ENCODE results near the gene UGT2A1. TPM values are rescaled to one million over a fixed set of nuclear protein-coding genes. Genes with fewer than 3 reads are reported as not detected.

UGT2A1 gene
- total and polyA plus RNA-seq, 2 of the 4 experiments (the other 2 are of a cell fraction): not detected

GRCh38 chr4:69601065-69601464 lies 52.0 kb downstream of the UGT2A1 start:
- Histone ChIP-seq H4K8ac (ENCODE audit: low read depth in 2 of 2, low read length in 2 of 2) (no peak overlapping the region), H2BK20ac (ENCODE audit: low read depth, low read length) (no peak overlapping the region), H4K20me1 (ENCODE audit: insufficient read depth, low read length) (no peaks in the 10 kb centered on the region), H2BK5ac (ENCODE audit: low read depth, low read length, poor library complexity, severe bottlenecking) (no peak overlapping the region), H3K9me3 (ENCODE audit: control insufficient read depth, insufficient read depth, low read length) (no peaks in the 10 kb centered on the region), H2AFZ (replicated peaks; ENCODE audit: low read length, poor library complexity) (no peak overlapping the region), H2BK120ac (ENCODE audit: low read depth, low read length) (no peak overlapping the region), H3K36me3 (ENCODE audit: control insufficient read depth, insufficient read depth, low read length) (no peaks in the 10 kb centered on the region), H2AK5ac (ENCODE audit: low read depth, low read length) (no peak overlapping the region), H4K5ac (ENCODE audit: low read depth, low read length) (no peak overlapping the region), H4K91ac (ENCODE audit: insufficient read depth, low read depth, low read length) (no peak overlapping the region), H3K14ac (replicated peaks; ENCODE audit: low read depth, low read length) (no peak overlapping the region), H3K9ac (ENCODE audit: low read depth, low read length) (no peak overlapping the region), H2BK15ac (ENCODE audit: low read depth, low read length) (no peak overlapping the region), H3K4me2 (ENCODE audit: low read depth, low read length) (no peak overlapping the region), H3K9me1 (ENCODE audit: insufficient read depth, low read length) (no peaks in the 10 kb centered on the region), H3K4ac (ENCODE audit: low read depth, low read length) (no peak overlapping the region), H3K56ac (ENCODE audit: extremely low read depth, insufficient read depth, low read length) (no peak overlapping the region), H3K18ac (ENCODE audit: low read depth, low read length) (no peak overlapping the region), H3K4me1 (ENCODE audit: control insufficient read depth, insufficient read depth, low read length) (no peaks in the 10 kb centered on the region), H3K27me3 (ENCODE audit: control insufficient read depth, insufficient read depth, low read length) (no peaks in the 10 kb centered on the region), H3K4me3 (ENCODE audit: insufficient read depth, low read depth, low read length) (no peak overlapping the region), H3K23ac (ENCODE audit: low read depth, low read length) (no peak overlapping the region), H3K27ac (ENCODE audit: insufficient read depth, low read length) (no peak overlapping the region), H2AK9ac (replicated peaks; ENCODE audit: low read depth, low read length, poor library complexity) (no peak overlapping the region), H3K79me1 (ENCODE audit: low read depth in 1 of 2, low read length in 2 of 2) (no peaks in the 10 kb centered on the region)
- 20% methylated on average over 1 of the region's 4 CpGs; no CpG with 5 or more reads in 1 of the 2 experiments for WGBS, 2 experiments (ENCODE audit: extremely low coverage in 2 of 2, insufficient read length in 1 of 2)
- BruUV-seq (replicated peaks): no TSS peak
- in situ Hi-C loops (cut with MboI; ENCODE audit: low sequenced_read_pairs): loop anchor here (25.0 kb wide), 1 partner anchor 1314 kb away; no protein-coding TSS in a partner anchor
- TF ChIP-seq BHLHE40 (IDR thresholded peaks at IDR 0.05; ENCODE audit: low read depth, low read length) (no peak), CHD1 (IDR thresholded peaks at IDR 0.05; ENCODE audit: low read depth, low read length) (no peak), CTCF (conservative IDR thresholded peaks at IDR 0.05; ENCODE audit: low read depth, low read length) (no peak), USF2 (IDR thresholded peaks at IDR 0.05; ENCODE audit: low read depth, low read length) (no peak), ELK1 (IDR thresholded peaks at IDR 0.05; ENCODE audit: borderline replicate concordance, low read depth, low read length) (no peak), RAD21 (IDR thresholded peaks at IDR 0.05; ENCODE audit: low read length) (no peak), RFX5 (IDR thresholded peaks at IDR 0.05; ENCODE audit: low read depth, low read length) (no peak), MAFK (IDR thresholded peaks at IDR 0.05; ENCODE audit: low read depth, low read length) (no peak), FOS (IDR thresholded peaks at IDR 0.05; ENCODE audit: low read depth, low read length) (no peak)
- intact Hi-C loops (cut with micrococcal nuclease): no loop called here
- CTCF ChIA-PET: no interaction called here
- POLR2A ChIA-PET (ENCODE audit: unreplicated experiment): no interaction called here
- dilution Hi-C loops (cut with HindIII; ENCODE audit: low sequenced_read_pairs, unreplicated experiment): no loop called here
- ATAC-seq (ENCODE audit: low read depth) (no peak), DNase-seq (no peak)
